ENCODE data around the gene CHCHD3. TPM values are rescaled to one million over a fixed set of nuclear protein-coding genes. Genes with fewer than 3 reads are reported as not detected.
A peak's percentile ranks its signal among the peaks of the same experiment; 100 is the strongest.

CHCHD3 gene
- polyA plus RNA-seq, 3 donors, result 30.5 to 56.7 (median 48.8) TPM

DNA sequence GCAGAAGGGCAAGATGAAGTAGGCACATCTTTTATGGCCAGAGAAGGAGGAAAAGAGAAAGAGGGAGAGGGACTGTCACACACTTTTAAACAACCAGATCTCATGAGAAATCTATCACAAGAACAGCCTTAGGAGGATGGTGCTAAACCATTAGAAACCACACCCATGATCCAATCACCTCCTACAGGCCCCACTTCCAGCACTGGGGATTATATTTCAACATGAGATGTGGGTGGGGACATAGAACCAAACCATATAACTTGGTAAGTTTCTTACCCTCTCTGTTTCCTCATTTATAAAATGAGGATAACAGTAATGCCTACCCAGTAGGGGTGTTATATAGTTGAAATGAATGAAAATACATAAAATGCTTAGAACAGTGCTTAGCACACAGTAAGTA lies 66.0 kb downstream of the CHCHD3 start:
- H3K4me1 Mint-ChIP-seq, result peaks cover 16% of the 10 kb centered on the region
- Histone ChIP-seq H4K20me1 (ENCODE audit: insufficient read depth, low read length) (no peaks in the 10 kb centered on the region), H3K4me1 (ENCODE audit: control insufficient read depth in 1 of 2, insufficient read depth in 2 of 2, low read length in 2 of 2) (no peaks in the 10 kb centered on the region), H3K27me3 (ENCODE audit: control insufficient read depth in 2 of 2, insufficient read depth in 2 of 2, low read length in 2 of 2) (no peaks in the 10 kb centered on the region), H3K27ac (ENCODE audit: low read depth in 1 of 2, low read length in 2 of 2) (no peak overlapping the region), H3K9me3 (replicated peaks in 1 of 2; ENCODE audit: control insufficient read depth in 1 of 2, insufficient read depth in 1 of 2, low read length in 2 of 2) (no peaks in the 10 kb centered on the region), H3K4me2 (replicated peaks; ENCODE audit: extremely low read depth, low read length, poor library complexity, severe bottlenecking) (no peak overlapping the region), H3K4me3 (replicated peaks in 1 of 3; ENCODE audit: low read depth in 2 of 3, low read length in 3 of 3) (no peak overlapping the region), H3K36me3 (replicated peaks in 1 of 2; ENCODE audit: control insufficient read depth in 1 of 2, insufficient read depth in 2 of 2, low read length in 2 of 2) (peaks cover 0 to 7% of the 10 kb centered on the region in 2 donors), H3K79me2 (ENCODE audit: insufficient read depth, low read length) (no peaks in the 10 kb centered on the region), H3K9ac (ENCODE audit: insufficient read depth, low read length, poor library complexity, severe bottlenecking) (no peak overlapping the region), H2AFZ (ENCODE audit: insufficient read depth, low read depth, low read length, poor library complexity, severe bottlenecking) (no peak overlapping the region)
- H3K27me3 Mint-ChIP-seq (ENCODE audit: low read depth in 3 of 3), result peaks cover 0 to 4% (median 0%) of the 10 kb centered on the region in 3 donors
- no peak for TF ChIP-seq CTCF (IDR thresholded peaks at IDR 0.05)
- H3K4me3 Mint-ChIP-seq, result no peak overlapping the region
- peak overlapping the region in 1 of 7 donors; percentile 71 for H3K27ac Mint-ChIP-seq
- DNase-seq, result no peak
- H3K9me3 Mint-ChIP-seq, result peaks cover 0 to 2% (median 0%) of the 10 kb centered on the region in 7 donors
- H3K36me3 Mint-ChIP-seq, result peaks cover 6 to 30% of the 10 kb centered on the region in 2 donors
- intact Hi-C loops (cut with micrococcal nuclease), result no loop called here

GRCh38 chr7:133011746-133012145 lies 70.1 kb downstream of the CHCHD3 start:
- no peaks in the 10 kb centered on the region for H4K20me1 ChIP-seq (ENCODE audit: insufficient read depth, low read length)
- no peak overlapping the region for H3K4me3 ChIP-seq (replicated peaks in 1 of 3; ENCODE audit: low read depth in 2 of 3, low read length in 3 of 3)
- TF ChIP-seq CTCF (IDR thresholded peaks at IDR 0.05), result no peak
- H3K9me3 ChIP-seq (replicated peaks in 1 of 2; ENCODE audit: control insufficient read depth in 1 of 2, insufficient read depth in 1 of 2, low read length in 2 of 2), result peaks cover 3 to 8% of the 10 kb centered on the region in 2 donors
- H3K4me1 Mint-ChIP-seq, result peaks cover 25% of the 10 kb centered on the region
- H3K4me2 ChIP-seq (replicated peaks; ENCODE audit: extremely low read depth, low read length, poor library complexity, severe bottlenecking), result no peak overlapping the region
- no peak overlapping the region for H3K9ac ChIP-seq (ENCODE audit: insufficient read depth, low read length, poor library complexity, severe bottlenecking)
- WGBS (ENCODE audit: insufficient coverage), result no CpG with 5 or more reads among the region's 5 CpGs
- peaks cover 3 to 4% of the 10 kb centered on the region in 2 donors for H3K4me1 ChIP-seq (ENCODE audit: control insufficient read depth in 1 of 2, insufficient read depth in 2 of 2, low read length in 2 of 2)
- H3K36me3 ChIP-seq (replicated peaks in 1 of 2; ENCODE audit: control insufficient read depth in 1 of 2, insufficient read depth in 2 of 2, low read length in 2 of 2), result peaks cover 0 to 14% of the 10 kb centered on the region in 2 donors
- H2AFZ ChIP-seq (ENCODE audit: insufficient read depth, low read depth, low read length, poor library complexity, severe bottlenecking), result no peak overlapping the region
- no peaks in the 10 kb centered on the region for H3K27me3 ChIP-seq (ENCODE audit: control insufficient read depth in 2 of 2, insufficient read depth in 2 of 2, low read length in 2 of 2)
- no peaks in the 10 kb centered on the region for H3K79me2 ChIP-seq (ENCODE audit: insufficient read depth, low read length)
- peaks cover 19 to 31% of the 10 kb centered on the region in 2 donors for H3K36me3 Mint-ChIP-seq
- intact Hi-C loops (cut with micrococcal nuclease), result no loop called here
- H3K27ac ChIP-seq (ENCODE audit: low read depth in 1 of 2, low read length in 2 of 2), result no peak overlapping the region
- H3K4me3 Mint-ChIP-seq, result no peak overlapping the region
- no peak for DNase-seq
- H3K27me3 Mint-ChIP-seq (ENCODE audit: low read depth in 3 of 3), result peaks cover 0 to 4% (median 0%) of the 10 kb centered on the region in 3 donors
- no peak overlapping the region for H3K27ac Mint-ChIP-seq
- peaks cover 3 to 14% (median 6%) of the 10 kb centered on the region in 7 donors for H3K9me3 Mint-ChIP-seq
